ENCODE measurements around the gene RIC1. TPM values are rescaled to one million over a fixed set of nuclear protein-coding genes. Genes with fewer than 3 reads are reported as not detected.
"Not testable (repeated sequence)": the region's sequence is repeated elsewhere in the genome, so short reads cannot be mapped to it uniquely, and the experiment has no call there.

Gene RIC1
- total RNA-seq, 1 donor, result 37.8 TPM

- TF ChIP-seq, protein P1, sequence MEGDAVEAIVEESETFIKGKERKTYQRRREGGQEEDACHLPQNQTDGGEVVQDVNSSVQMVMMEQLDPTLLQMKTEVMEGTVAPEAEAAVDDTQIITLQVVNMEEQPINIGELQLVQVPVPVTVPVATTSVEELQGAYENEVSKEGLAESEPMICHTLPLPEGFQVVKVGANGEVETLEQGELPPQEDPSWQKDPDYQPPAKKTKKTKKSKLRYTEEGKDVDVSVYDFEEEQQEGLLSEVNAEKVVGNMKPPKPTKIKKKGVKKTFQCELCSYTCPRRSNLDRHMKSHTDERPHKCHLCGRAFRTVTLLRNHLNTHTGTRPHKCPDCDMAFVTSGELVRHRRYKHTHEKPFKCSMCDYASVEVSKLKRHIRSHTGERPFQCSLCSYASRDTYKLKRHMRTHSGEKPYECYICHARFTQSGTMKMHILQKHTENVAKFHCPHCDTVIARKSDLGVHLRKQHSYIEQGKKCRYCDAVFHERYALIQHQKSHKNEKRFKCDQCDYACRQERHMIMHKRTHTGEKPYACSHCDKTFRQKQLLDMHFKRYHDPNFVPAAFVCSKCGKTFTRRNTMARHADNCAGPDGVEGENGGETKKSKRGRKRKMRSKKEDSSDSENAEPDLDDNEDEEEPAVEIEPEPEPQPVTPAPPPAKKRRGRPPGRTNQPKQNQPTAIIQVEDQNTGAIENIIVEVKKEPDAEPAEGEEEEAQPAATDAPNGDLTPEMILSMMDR (IDR thresholded peaks at IDR 0.05; ENCODE audit: insufficient read depth, low read length), result no peak
- H3K4me3 ChIP-seq (ENCODE audit: low read depth, low read length), result no peak overlapping the region
- DNase-seq (ENCODE audit: low read depth), result no peak
These were observed 135.4 kb downstream of the RIC1 start for GRCh38 chr9:5764130-5764868.

- no peak for DNase-seq (ENCODE audit: low read depth)
- H3K4me3 ChIP-seq (ENCODE audit: low read depth, low read length), result no peak overlapping the region
- TF ChIP-seq, protein P1 (IDR thresholded peaks at IDR 0.05; ENCODE audit: insufficient read depth, low read length), result no peak
These were observed 139.3 kb downstream of the RIC1 start for GRCh38 chr9:5767968-5768932.

DNA sequence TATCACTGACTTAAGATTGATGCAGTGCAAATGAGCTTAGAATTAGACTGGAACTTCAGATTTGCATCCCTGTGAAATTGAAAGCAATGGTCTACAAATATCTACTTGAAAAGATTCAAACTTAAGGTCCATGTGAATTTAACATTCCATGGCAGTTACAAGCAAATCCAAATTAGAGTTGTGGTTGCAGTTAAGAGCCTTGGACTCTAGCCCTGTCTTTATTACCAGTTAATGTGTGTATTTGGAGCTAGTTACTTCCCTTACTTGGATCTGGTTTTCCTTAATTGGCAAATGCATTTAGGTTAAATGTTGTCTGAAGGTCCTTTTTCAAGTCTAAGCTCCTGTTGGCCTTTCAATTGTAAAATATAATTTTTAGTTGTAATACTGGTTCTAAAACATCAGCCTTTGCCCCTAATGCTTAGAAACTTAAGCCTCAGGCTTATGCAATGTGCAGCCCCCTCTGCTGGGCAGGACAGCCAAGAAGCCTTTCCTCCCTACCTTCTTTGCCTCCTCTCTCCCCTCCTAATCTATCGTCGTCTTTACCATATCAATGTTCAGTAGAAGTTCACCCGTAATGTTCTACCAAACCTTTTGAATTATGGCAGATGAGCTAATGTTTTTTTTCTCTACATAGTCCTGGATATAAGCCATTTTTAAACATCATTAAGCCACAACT lies 144.6 kb downstream of the RIC1 start:
- DNase-seq (ENCODE audit: low read depth), result no peak

DNA sequence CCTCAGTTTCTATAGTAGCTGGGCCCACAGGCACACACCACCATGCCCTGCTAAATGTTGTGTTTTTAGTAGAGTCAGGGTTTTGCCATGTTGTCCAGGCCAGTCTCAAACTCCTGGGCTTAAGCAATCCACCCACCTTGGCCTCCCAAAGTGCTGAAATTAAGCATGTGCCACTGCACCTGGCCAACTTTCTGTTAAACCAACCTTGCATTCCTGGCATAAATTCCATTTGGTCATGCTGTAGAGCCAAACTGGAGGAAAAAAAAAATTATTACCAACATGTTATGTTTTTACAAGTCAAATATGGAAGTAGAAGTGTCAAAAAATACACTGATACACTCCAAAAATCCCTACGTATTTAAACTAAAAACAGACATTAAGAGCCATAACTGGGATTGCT lies 149.9 kb downstream of the RIC1 start:
- H3K4me3 ChIP-seq (ENCODE audit: low read depth, low read length), result no peak overlapping the region
- TF ChIP-seq, protein P1 (IDR thresholded peaks at IDR 0.05; ENCODE audit: insufficient read depth, low read length), result no peak
- no peak for DNase-seq (ENCODE audit: low read depth)

More for the DNA sequence above, 144.6 kb downstream of the RIC1 start:
- H3K4me3 ChIP-seq (ENCODE audit: low read depth, low read length), result no peak overlapping the region
- TF ChIP-seq, protein P1 (IDR thresholded peaks at IDR 0.05; ENCODE audit: insufficient read depth, low read length), result no peak

DNA sequence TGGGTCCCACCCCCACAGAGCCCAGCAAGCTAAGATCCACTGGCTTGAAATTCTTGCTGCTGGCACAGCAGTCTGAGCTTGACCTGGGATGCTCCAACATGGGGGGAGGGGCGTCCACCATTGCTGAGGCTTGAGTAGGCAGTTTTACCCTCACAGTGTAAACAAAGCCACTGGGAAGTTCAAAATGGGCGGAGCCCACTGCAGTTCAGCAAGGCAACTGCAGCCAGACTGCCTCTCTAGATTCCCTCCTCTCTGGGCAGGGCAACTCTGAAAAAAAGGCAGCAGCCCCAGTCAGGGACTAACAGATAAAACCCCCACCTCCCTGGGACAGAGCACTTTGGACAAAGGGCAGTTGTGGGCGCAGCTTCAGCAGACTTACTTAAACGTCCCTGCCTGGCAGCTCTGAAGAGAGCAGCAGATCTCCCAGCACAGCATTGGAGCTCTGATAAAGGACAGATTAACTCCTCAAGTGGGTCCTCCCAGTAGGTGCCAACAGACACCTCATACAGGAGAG lies 150.9 kb downstream of the RIC1 start:
- not testable (repeated sequence) for DNase-seq (ENCODE audit: low read depth); H3K4me3 ChIP-seq (ENCODE audit: low read depth, low read length)

DNA sequence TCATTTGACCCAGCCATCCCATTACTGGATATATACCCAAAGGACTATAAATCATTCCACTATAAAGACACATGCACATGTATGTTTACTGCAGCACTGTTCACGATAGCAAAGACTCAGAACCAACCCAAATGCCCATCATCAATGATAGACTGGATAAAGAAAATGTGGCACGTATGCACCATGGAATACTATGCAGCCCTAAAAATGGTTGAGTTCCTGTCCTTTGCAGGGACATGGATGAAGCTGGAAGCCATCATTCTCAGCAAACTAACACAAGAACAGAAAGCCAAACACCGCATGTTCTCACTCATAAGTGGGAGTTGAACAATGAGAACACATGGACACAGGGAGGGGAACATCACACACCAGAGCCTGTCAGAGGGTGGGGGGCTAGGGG lies 154.5 kb downstream of the RIC1 start:
- not testable (repeated sequence) for H3K4me3 ChIP-seq (ENCODE audit: low read depth, low read length); DNase-seq (ENCODE audit: low read depth)

DNA sequence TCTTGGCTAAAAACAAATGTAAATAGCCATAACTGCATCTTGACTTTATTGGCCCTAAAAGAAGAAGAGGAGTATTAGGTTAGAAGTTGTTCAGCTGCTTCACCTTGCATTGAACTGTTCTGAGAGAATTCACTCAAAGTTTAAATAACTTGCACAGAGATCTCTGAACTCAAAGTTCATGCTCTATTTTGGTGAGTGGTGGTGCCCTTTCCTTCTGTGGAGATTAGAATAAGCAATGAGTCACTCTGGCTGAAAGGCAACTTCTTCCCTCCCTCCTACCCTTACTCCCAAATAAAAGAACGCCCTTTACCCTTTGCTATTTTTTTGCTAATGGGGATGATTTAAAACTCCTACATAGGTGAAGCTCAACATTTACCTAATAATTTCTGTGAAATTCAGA lies 155.1 kb downstream of the RIC1 start:
- TF ChIP-seq, protein P1 (IDR thresholded peaks at IDR 0.05; ENCODE audit: insufficient read depth, low read length), result no peak
- DNase-seq (ENCODE audit: low read depth), result no peak
- H3K4me3 ChIP-seq (ENCODE audit: low read depth, low read length), result no peak overlapping the region

Data from fibroblast of the aortic adventitia (primary cell).